Posterior cingulate gyrus (tissue), 11 donors: ENCODE data around the gene POLR1G.
A peak's percentile ranks its signal among the peaks of the same experiment; 100 is the strongest.
"Not testable (repeated sequence)": the region's sequence is repeated elsewhere in the genome, so short reads cannot be mapped to it uniquely, and the experiment has no call there.

Experiments used
- DNase-seq, 10 donors: peaks; one replicate each; pipeline versions ENCODE4 v3.0.0 to v3.0.0-alpha.2; 2020 to 2021; ENCODE audit warnings: mixed read lengths in 3 of 10
- intact Hi-C: fragments of 100-400 bp; cut with DNase I; formaldehyde crosslinking; loops from one replicate; pipeline ENCODE4 v1.15.1; 2023

Gene POLR1G

DNA sequence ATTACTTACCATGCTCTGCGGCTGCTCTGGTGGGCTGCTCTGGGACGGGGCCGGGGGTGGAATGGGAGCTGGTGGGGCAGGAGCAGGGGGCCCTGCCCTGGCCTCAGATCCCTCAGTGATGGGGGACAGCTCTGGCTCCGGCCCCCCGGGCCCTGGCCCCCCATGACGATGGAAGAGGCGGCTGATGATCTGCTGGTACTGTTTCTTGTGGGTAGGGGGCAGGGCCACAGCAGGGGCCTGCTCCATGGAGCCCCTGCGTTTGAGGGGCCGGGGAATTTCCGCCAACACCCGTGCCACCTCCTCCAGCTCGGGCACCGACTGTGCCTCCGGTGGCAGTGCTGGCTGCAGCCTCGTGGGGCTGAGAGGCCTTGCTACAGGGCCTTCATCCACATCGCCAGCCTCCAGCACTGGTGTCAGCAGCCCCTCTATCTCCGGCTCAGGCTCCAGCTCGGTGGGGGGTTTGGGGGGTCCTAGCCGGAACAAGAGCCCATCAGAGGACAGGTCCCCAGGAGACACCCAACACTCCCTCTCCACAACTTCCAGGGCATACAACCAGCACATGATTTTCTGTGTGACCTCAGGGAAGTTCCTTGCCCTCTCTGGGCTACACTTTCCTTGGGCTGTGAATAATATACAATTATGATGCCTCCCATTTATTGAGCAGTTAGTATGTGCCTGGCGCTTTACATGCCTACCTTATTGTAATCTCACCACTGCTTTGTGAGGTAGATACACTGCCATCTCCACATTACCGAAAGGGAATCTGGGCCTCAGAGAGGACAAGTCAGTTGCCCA, 14.4 kb upstream of the POLR1G start:
- peak in 1 of 10 donors; percentile 46 for DNase-seq
- intact Hi-C loops = no loop called here

DNA sequence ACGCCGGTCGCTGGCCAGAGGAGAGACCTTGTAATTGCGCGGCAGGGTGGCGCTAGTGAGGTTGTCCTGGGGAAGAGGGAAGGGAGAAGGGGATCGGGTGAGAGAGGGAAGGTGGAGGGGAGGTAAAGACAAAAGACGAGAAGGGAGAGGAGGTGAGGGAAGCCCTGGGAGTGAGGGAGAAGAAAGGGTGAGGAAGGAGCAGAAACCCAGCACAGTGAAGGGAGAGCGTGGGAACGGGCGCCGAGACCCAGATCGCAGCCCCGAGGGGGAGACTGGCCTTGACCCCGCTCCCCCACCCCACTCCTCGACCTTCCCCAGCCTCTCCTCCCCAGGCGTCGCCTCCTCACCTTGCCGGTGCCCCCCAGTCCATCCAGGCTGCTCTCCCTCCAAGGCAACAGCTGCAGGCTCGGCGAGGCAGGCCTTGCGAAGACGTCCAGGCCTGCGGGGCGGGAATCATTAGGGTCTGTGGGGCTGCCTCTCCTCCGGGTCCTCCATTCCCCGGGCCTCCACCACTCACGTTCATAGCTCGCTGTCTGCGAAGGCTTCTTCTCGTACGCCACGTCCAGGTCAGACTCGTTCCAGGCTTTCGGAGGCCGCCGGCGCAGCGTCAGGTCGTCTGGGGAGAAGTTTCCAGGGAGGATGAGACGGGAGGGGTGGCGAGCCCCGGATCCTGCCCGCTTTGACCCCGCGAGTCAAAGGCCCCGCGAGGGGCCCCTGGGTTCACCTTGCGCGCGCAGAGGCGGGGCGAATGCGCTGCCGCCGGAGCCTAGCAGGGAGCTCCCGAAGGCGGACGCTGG, 10.4 kb upstream of the POLR1G start:
- intact Hi-C loops = no loop called here
- peak in 1 of 10 donors; percentile 71 for DNase-seq

DNA sequence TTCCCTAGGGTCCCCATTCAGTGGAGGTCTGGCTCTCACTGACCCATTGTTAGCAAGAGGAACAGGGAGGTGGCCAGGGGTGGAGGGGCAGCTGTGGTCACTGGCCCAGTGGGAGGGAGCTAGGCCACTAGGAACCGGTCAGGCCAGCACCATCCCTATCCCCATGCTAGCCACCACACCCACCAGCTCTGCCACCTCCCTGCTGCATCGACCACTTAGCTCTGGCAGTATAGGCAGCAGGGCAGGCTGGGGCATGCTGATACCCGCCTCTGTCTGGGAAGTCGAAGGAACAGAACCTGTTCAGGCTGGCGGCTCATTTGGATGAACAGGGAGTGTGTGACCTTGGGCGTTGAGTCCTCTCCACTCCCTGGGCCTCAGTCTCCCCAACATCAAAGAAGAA, 6.3 kb upstream of the POLR1G start:
- peak in 2 of 10 donors; percentile 50 to 55 for DNase-seq
- intact Hi-C loops = no loop called here

DNA sequence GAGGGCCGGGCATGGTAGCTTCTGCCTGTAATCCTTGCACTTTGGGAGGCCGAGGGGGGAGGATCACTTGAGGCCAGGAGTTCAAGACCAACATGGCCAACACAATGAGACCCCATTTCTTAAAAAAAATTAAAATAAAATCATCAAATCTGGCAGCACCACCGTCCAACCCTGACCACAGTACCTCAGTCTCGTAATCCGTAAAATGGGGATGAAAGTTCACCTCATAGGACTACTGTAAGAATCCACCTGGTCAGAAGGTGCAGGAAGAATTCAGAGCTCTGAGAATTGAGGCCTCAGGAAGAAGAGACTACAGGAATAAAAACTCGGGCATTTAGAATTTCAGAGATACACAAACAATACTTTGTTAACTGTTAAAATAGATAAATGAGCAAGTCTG, 4.6 kb upstream of the POLR1G start:
- intact Hi-C loops = no loop called here

DNA sequence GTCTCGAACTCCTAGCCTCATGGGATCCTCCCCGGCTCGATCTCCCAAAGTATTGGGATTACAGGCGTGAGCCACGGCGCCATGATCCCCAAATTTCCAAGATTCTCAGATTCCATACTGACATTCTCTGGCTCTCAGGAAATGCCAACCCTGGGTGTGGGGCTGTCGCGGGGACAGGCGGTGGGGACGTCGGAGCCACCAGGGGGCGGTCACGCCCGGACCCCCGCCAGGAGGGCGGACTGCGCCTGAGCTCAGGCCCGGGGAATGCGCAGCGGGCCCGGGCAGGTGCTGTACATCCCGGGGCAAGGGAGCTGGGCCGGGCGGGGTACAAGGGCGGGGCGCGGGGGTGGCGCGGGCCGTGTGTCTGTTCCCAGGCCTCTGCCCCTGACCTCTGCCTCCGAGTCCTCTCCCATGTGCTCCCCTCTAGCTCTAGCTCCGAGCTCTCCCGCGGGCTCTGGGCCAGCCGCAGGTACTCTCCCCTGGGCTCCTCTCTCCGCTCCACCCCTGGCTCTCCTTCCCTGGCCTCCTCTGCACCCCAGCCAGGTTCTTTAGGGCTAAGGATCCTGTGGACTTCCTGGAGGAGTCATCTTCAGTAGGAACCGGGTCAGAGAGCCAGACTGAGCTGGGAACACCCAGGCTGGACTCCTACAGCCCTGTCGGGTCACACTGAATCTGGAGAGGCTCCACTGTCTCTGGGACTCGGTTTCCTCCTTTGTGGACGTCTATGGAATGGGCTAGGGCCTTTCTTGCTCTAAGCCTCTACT, 4.0 kb upstream of the POLR1G start:
- intact Hi-C loops = no loop called here
- DNase-seq = peak in 2 of 10 donors; percentile 59 to 66

More for the DNA sequence above, 4.6 kb upstream of the POLR1G start:
- DNase-seq = peak in 2 of 10 donors; percentile 24 to 39

DNA sequence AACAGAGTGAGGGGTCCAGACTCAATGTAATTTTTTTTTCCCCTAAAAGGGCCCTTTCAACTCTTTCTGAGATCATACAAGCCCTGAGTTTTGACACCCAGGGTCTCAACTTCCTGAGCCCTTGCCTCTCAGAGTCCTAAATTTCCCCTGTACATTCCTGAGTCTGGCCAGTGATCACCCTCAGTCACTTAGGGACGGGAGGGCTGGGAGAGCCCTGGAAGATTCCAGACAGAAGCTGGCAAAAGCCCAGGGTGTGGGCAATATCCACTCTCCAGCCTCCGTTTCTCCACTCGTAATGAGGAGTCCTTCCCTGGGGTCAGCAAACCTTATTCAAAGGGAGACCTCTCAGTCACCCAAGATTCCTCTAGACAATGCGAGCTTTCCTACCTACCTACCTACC, 3.2 kb upstream of the POLR1G start:
- intact Hi-C loops = no loop called here
- peak in 2 of 10 donors; percentile 39 to 50 for DNase-seq

DNA sequence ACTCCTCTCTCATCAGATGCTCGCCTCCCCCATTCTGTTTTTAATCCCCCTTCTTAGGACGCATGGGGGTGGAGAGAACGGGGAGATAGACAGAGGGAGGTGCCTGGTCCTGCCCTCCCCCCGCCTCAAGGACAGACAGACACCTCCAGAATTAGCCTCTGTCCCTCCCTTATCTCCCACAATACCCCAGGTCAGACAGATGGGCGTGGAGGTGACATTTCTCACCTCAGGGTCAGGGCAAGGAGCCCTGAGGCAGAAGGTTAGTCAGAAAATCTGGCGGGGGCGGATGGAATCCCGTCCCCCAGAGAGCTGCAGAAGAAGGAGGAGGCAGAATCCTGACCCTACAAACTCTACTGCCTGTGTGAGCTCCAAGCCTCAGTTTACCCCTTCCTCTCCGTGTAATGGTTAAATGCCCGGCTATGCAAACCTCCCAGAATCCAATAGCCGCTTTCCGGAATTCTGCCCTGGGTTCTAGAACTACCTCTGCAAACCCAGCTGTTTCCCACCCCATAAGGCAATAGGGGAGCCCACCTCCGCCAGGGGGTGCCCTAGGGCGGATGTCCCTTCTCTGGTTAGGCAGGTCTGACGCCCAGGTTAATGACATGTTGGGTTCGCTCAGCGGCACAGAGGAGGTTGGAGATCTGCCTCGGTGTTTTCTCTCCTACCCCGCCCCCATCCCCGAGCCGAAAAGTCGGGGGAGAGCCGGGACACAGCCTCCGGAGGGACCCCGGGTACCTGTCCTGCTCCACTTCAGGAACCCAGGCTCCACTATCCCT, 2.5 kb upstream of the POLR1G start:
- intact Hi-C loops = no loop called here
- DNase-seq = peak in 2 of 10 donors; percentile 69 to 72

DNA sequence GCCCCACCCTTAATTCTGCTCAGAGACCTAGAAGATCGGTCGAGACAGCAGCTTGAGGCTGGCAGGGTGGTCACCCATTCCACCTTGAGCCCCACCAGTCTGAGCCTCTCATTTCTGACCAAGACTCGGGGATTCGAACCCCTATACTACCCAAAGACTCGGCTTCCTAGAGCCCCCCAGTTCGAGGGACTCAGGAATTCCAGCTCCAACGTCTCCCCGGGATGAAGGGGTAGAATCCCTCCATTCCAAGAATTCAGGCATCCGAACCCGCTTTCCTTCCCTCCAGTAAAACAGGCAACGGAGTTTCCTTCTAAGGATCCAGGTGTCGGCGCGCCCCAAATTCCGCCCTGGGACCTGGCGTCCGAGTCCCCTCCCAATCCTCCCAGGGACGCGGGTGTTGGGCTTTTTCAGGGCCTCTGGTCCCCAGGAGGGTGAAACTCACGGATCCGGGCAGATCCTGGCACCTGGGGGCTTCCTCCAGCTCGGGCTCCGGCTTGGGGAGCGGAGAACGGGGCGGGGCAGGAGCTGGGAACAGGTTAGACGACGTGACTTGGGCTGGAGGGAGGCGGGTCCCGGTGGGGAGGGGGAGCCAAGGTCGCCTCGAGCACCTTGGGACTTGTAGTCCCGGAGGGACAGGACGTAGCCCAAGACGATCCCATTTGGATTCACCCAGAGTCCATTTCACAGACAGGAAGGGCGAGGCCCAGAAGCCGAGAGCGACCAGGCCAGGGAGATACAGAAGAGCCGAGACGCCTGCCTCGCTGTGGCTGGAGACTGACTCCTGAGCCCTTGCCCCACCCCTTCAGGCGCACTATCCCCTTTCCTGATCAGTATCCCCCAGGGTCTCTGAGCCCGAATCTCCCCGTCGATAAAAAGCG, 1.6 kb upstream of the POLR1G start, which contains the start of gene PPP1R13L:
PPP1R13L (minus strand) TSS at position 513 of the 878 bp plus-strand sequence. CDS start 6,751 bp downstream, outside the sequence.
- intact Hi-C loops = loop anchor here (5.0 kb wide), 1 partner anchor 32 kb away; the partner anchor contains the start of gene ERCC2
- DNase-seq = peak in 6 of 10 donors; percentile 34 to 92 (median 44)

DNA sequence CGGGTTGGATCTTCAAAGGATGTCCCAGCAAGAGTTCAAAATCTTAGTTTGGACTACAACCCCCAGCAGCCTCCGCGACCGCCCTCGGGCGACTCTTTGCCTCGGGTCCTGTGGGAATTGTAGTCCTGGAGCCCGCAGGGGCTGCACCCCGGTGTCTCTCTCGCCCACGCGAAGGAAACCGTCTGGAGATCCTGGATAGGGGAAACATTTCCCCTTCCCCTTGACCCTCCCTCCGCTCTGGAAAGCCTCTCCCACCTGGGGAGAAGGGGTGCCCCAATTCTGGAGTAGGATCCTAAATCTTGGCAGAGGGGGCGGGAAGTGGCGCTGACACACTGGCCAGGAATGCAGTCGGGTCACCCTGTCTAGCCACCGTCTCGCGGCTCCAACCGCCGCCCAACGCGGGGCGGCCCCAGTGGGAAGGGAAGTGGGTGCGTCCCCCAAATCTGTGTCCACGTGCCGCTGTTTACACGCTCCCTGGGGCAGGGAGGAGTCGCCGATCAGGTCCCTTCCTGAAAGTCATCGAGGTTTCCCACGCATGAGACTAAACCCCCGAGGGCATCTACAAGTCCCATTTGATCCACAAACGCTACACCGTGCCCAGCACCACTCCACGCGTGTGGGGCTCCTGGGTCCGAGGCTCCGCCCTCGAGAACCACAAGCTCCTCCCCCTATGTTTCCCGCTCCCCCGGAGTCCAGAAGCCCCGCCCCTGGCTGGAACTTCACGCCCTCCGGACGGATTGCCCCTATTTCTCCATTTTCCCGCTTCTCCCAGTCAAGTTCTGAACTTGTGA, 814 bp upstream of the POLR1G start:
- intact Hi-C loops = loop anchor here (5.0 kb wide), 1 partner anchor 33 kb away; the partner anchor contains the start of gene ERCC2
- peak; percentile 74 to 98 (median 89) for DNase-seq

DNA sequence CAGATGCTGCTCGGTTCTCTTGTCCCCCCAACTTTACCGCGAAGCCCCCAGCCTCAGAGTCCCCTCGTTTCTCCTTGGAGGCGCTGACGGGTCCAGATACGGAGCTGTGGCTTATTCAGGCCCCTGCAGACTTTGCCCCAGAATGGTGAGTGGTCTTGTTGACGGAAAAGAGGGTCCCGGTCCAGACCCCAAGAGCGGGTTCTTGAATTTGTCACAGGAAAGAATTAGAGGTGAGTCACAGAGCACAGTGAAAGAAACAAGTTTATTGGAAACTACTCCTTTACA, 589 bp downstream of the POLR1G start:
- peak in 1 of 10 donors; percentile 46 for DNase-seq
- intact Hi-C loops = loop anchor here (5.0 kb wide), 1 partner anchor 35 kb away; the partner anchor contains the start of gene ERCC2

DNA sequence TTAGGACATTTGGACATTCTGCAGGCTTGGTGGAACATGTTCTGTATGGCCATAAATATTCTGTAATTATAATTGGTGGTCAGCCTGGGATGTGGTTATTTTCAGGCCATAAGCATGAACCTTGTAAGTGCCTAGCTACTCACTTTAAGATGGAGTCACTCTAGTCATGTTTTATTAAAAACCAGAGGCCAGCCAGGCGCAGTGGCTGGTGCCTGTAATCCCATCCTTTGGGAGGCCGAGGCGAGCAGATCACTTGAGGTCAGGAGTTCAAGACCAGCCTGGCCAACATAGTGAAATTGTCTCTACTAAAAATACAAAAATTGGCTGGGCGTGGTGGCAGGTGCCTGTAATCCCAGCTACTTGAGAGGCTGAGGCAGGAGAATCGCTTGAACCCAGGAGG, 1.1 kb downstream of the POLR1G start:
- intact Hi-C loops = loop anchor here (5.0 kb wide), 1 partner anchor 35 kb away; the partner anchor contains the start of gene ERCC2
- DNase-seq = peak in 2 of 10 donors; percentile 28 to 39

DNA sequence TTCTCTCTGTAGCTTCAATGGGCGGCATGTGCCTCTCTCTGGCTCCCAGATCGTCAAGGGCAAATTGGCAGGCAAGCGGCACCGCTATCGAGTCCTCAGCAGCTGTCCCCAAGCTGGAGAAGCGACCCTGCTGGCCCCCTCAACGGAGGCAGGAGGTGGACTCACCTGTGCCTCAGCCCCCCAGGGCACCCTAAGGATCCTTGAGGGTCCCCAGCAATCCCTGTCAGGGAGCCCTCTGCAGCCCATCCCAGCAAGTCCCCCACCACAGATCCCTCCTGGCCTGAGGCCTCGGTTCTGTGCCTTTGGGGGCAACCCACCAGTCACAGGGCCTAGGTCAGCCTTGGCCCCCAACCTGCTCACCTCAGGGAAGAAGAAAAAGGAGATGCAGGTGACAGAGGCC, 1.7 kb downstream of the POLR1G start:
- intact Hi-C loops = loop anchor here (5.0 kb wide), 1 partner anchor 36 kb away; the partner anchor contains the start of gene ERCC2
- DNase-seq = peak in 2 of 10 donors; percentile 58 to 59

DNA sequence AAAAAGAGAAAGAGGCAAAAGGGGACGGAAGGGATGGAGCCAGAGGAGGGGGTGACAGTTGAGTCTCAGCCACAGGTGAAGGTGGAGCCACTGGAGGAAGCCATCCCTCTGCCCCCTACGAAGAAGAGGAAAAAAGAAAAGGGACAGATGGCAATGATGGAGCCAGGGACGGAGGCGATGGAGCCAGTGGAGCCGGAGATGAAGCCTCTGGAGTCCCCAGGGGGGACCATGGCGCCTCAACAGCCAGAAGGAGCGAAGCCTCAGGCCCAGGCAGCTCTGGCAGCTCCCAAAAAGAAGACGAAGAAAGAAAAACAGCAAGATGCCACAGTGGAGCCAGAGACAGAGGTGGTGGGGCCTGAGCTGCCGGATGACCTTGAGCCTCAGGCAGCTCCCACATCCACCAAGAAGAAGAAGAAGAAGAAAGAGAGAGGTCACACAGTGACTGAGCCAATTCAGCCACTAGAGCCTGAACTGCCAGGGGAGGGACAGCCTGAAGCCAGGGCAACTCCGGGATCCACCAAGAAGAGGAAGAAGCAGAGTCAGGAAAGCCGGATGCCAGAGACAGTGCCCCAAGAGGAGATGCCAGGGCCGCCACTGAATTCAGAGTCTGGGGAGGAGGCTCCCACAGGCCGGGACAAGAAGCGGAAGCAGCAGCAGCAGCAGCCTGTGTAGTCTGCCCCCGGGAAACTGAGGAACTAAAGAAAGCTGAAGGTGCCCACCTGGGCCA, 2.5 kb downstream of the POLR1G start:
- intact Hi-C loops = loop anchor here (5.0 kb wide), 1 partner anchor 37 kb away; the partner anchor contains the start of gene ERCC2
- DNase-seq = peak in 2 of 10 donors; percentile 42 to 59

DNA sequence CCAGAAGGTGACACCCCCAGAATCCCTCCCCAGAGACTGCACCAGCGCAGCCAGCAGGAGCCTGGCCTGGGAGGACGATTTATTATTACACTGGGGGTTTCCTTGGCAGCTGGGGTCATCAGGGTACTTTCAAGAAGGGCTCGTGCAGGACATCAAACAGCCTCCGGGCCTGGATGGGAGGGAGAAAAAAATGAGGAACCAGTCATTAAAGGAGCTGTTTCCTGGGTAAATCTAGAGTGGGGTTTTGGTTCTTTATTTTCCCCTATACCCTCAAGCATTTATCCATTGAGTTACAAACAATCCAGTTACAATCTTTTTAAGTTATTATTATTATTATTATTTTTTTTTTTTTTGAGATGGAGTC, 3.1 kb downstream of the POLR1G start:
- DNase-seq = no peak
- intact Hi-C loops = loop anchor here (5.0 kb wide), 1 partner anchor 37 kb away; the partner anchor contains the start of gene ERCC2

DNA sequence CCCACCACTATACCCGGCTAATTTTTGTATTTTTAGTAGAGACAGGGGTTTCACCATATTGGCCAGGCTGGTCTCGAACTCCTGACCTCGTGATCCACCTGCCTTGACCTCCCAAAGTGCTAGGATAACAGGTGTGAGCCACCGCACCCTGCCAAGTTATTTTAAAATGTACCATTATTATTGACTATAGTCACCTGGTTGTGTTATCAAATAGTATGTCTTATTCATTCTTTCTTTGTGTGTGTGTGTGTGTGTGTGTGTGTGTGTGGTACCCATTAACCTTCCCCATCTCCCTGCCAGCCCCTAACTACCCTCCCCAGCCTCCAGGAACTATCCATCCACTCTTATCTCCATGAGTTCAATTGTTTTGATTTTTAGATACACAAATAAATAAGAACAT, 3.9 kb downstream of the POLR1G start:
- DNase-seq, intact Hi-C loops: not testable (repeated sequence)

DNA sequence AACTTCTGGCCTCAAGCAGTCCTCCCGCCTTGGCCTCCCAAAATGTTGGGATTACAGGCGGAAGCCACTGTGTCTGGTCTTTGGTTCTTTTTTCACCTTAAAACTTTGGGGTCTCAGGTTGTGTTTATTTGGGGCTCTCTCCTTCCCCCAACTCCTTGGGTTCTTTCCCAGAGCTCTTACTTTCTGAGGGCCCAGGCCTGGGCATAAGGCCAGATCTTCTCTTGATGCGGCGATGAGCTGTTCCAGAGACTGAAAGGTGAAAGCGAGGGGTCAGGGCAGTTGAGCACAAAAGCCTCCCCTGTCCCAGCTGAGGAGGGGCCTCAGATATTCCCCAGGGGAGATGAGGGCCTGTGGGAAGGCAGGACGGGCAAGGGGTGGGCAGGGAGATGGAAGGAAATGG, 7.1 kb downstream of the POLR1G start:
- no peak for DNase-seq
- intact Hi-C loops = no loop called here

DNA sequence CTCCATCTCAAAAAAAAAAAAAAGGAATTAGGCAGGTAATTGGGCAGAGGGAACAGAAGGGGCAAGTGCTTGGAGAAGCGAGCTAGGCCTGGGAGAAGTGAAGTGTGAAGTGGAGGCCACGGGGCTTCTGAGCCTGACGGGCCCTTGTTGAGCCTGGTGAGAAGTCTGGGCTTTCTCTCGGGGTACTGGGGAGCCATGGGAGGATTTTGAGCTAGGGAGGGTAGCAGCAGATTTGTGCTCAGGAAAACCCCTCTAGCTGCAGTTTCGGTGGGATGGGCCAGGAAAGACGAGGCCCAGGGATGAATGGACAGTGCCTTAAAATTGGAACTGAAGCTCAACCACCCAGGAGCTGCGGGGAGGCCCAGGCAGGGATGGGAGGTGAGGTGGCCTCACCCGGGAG, 8.0 kb downstream of the POLR1G start:
- intact Hi-C loops = no loop called here
- DNase-seq = peak in 2 of 10 donors; percentile 49 to 71
